ENCODE results near the gene KIF18A. TPM values are rescaled to one million over a fixed set of nuclear protein-coding genes. Genes with fewer than 3 reads are reported as not detected.

The KIF18A gene
- total RNA-seq, result 10.4 and 11.8 TPM in 2 replicates

GRCh38 chr11:28107750-28108618 lies at the start of gene KIF18A, which contains the start of gene METTL15:
TSS of gene KIF18A (minus strand) at chr11:28108156. CDS start at chr11:28097947, 10,209 bp downstream.
TSS of gene METTL15 (plus strand) at chr11:28108388. CDS start at chr11:28113335, 4,947 bp downstream.

Other genes with a start within 250 kb of the KIF18A start
- 7.9 and 16.6 TPM in 2 replicates for gene METTL15, start 232 bp upstream of the KIF18A start, total RNA-seq

Measured in bladder microvascular endothelial cell (primary cell).